WTC11 (cell line): ENCODE results near the gene CRABP2.

Experiments
- EMX1 ChIP-seq: fragments of 250-450 bp; sonication (Bioruptor Pico); IDR thresholded peaks from 2 replicates; pipeline ENCODE4 v1.8.0; 2021; ENCODE audit warnings: mild to moderate bottlenecking
- NR1H2 ChIP-seq: sonication (generic); formaldehyde crosslinking; IDR thresholded peaks from 2 replicates; pipeline ENCODE4 v1.9.0; 2021; ENCODE audit warnings: mild to moderate bottlenecking, moderate library complexity, missing genetic modification reagents
- SMAD3 ChIP-seq: sonication (generic); formaldehyde crosslinking; IDR thresholded peaks from 2 replicates; pipeline ENCODE4 v1.8.0; 2022; ENCODE audit warnings: missing genetic modification reagents, mild to moderate bottlenecking, borderline replicate concordance
- ZNF232 ChIP-seq: sonication (generic); formaldehyde crosslinking; IDR thresholded peaks from 2 replicates; pipeline ENCODE4 v1.8.0; 2022; ENCODE audit warnings: mild to moderate bottlenecking, missing genetic modification reagents
- TF ChIP-seq, protein P1 (sequence below): fragments of 200-600 bp; IDR thresholded peaks from 2 replicates; pipeline ENCODE4 v1.8.0; 2022; ENCODE audit warnings: antibody characterized with exemption
- TF ChIP-seq, protein P2 (sequence below): sonication (generic); formaldehyde crosslinking; IDR thresholded peaks from 2 replicates; pipeline ENCODE4 v1.8.0; 2022; ENCODE audit warnings: mild to moderate bottlenecking, missing genetic modification reagents
- TF ChIP-seq, protein P3 (sequence below): sonication (generic); formaldehyde crosslinking; IDR thresholded peaks from 2 replicates; pipeline ENCODE4 v1.8.1; 2022; ENCODE audit warnings: low read depth, mild to moderate bottlenecking, moderate library complexity, missing genetic modification reagents, borderline replicate concordance
- TF ChIP-seq, protein P4 (sequence below): sonication (generic); formaldehyde crosslinking; IDR thresholded peaks from 2 replicates; pipeline ENCODE4 v1.8.0; 2023; ENCODE audit warnings: missing genetic modification reagents, mild to moderate bottlenecking, borderline replicate concordance
- TF ChIP-seq, protein P5 (sequence below): fragments of 250-450 bp; sonication (Bioruptor Pico); IDR thresholded peaks from 2 replicates; pipeline ENCODE4 v1.9.0; 2021; ENCODE audit warnings: mild to moderate bottlenecking
- TF ChIP-seq, protein P6 (sequence below): sonication (generic); formaldehyde crosslinking; conservative IDR thresholded peaks from 2 replicates; pipeline ENCODE4 v1.8.1; 2022; ENCODE audit warnings: mild to moderate bottlenecking, missing genetic modification reagents
- TF ChIP-seq, protein P7 (sequence below): sonication (generic); formaldehyde crosslinking; IDR thresholded peaks from 2 replicates; pipeline ENCODE4 v1.8.0; 2022; ENCODE audit warnings: mild to moderate bottlenecking, missing genetic modification reagents
- TF ChIP-seq, protein P8 (sequence below): sonication (generic); formaldehyde crosslinking; IDR thresholded peaks from 2 replicates; pipeline ENCODE4 v1.8.1; 2023; ENCODE audit warnings: mild to moderate bottlenecking, missing genetic modification reagents, moderate library complexity

DNA sequence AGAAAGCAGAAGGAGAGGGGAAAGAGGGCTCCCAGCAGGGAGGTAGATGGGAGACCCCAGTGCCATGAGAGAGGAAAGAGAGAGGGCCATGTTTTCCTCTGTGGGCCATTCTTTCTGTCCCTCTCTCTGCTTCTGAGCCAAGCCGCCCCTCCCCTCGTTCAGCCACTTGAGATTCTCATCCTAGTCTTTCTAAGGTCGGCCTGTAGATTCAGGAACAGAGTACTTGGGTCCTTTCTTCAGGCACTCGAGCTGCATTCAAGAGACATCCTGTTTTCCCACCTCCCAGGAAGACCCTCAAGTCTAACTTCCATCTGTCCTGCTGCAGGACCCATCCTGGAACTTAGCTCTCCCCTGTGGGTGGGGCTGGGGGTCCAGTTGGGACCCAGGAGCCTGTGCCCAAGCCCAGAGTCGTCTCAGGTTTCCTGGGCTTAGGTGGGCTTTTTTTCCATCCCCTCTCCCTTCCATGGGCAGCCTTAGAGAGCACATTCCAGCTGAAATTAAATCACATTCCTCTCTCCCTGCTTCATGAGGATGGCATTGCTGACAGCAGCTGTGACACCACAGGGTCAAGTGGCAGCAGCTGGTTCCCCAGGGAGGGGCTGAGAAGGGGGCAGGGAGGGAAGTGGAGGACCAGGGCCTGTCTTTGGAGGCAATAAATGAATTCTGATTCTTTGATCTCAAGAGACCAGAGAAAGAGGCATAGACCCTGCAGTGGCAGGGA lies 41.2 kb downstream of the CRABP2 start:
- TF ChIP-seq NR1H2 (CRISPR knock-in tag) (no peak), SMAD3 (no peak), EMX1 (no peak), ZNF232 (CRISPR knock-in tag) (no peak)
- TF ChIP-seq, protein P1, sequence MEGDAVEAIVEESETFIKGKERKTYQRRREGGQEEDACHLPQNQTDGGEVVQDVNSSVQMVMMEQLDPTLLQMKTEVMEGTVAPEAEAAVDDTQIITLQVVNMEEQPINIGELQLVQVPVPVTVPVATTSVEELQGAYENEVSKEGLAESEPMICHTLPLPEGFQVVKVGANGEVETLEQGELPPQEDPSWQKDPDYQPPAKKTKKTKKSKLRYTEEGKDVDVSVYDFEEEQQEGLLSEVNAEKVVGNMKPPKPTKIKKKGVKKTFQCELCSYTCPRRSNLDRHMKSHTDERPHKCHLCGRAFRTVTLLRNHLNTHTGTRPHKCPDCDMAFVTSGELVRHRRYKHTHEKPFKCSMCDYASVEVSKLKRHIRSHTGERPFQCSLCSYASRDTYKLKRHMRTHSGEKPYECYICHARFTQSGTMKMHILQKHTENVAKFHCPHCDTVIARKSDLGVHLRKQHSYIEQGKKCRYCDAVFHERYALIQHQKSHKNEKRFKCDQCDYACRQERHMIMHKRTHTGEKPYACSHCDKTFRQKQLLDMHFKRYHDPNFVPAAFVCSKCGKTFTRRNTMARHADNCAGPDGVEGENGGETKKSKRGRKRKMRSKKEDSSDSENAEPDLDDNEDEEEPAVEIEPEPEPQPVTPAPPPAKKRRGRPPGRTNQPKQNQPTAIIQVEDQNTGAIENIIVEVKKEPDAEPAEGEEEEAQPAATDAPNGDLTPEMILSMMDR, result no peak
- TF ChIP-seq, protein P2, sequence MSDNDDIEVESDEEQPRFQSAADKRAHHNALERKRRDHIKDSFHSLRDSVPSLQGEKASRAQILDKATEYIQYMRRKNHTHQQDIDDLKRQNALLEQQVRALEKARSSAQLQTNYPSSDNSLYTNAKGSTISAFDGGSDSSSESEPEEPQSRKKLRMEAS (CRISPR knock-in tag), result no peak
- TF ChIP-seq, protein P3, sequence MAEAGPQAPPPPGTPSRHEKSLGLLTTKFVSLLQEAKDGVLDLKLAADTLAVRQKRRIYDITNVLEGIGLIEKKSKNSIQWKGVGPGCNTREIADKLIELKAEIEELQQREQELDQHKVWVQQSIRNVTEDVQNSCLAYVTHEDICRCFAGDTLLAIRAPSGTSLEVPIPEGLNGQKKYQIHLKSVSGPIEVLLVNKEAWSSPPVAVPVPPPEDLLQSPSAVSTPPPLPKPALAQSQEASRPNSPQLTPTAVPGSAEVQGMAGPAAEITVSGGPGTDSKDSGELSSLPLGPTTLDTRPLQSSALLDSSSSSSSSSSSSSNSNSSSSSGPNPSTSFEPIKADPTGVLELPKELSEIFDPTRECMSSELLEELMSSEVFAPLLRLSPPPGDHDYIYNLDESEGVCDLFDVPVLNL (CRISPR knock-in tag), result no peak
- TF ChIP-seq, protein P4, sequence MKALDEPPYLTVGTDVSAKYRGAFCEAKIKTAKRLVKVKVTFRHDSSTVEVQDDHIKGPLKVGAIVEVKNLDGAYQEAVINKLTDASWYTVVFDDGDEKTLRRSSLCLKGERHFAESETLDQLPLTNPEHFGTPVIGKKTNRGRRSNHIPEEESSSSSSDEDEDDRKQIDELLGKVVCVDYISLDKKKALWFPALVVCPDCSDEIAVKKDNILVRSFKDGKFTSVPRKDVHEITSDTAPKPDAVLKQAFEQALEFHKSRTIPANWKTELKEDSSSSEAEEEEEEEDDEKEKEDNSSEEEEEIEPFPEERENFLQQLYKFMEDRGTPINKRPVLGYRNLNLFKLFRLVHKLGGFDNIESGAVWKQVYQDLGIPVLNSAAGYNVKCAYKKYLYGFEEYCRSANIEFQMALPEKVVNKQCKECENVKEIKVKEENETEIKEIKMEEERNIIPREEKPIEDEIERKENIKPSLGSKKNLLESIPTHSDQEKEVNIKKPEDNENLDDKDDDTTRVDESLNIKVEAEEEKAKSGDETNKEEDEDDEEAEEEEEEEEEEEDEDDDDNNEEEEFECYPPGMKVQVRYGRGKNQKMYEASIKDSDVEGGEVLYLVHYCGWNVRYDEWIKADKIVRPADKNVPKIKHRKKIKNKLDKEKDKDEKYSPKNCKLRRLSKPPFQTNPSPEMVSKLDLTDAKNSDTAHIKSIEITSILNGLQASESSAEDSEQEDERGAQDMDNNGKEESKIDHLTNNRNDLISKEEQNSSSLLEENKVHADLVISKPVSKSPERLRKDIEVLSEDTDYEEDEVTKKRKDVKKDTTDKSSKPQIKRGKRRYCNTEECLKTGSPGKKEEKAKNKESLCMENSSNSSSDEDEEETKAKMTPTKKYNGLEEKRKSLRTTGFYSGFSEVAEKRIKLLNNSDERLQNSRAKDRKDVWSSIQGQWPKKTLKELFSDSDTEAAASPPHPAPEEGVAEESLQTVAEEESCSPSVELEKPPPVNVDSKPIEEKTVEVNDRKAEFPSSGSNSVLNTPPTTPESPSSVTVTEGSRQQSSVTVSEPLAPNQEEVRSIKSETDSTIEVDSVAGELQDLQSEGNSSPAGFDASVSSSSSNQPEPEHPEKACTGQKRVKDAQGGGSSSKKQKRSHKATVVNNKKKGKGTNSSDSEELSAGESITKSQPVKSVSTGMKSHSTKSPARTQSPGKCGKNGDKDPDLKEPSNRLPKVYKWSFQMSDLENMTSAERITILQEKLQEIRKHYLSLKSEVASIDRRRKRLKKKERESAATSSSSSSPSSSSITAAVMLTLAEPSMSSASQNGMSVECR, result no peak
- TF ChIP-seq, protein P5, sequence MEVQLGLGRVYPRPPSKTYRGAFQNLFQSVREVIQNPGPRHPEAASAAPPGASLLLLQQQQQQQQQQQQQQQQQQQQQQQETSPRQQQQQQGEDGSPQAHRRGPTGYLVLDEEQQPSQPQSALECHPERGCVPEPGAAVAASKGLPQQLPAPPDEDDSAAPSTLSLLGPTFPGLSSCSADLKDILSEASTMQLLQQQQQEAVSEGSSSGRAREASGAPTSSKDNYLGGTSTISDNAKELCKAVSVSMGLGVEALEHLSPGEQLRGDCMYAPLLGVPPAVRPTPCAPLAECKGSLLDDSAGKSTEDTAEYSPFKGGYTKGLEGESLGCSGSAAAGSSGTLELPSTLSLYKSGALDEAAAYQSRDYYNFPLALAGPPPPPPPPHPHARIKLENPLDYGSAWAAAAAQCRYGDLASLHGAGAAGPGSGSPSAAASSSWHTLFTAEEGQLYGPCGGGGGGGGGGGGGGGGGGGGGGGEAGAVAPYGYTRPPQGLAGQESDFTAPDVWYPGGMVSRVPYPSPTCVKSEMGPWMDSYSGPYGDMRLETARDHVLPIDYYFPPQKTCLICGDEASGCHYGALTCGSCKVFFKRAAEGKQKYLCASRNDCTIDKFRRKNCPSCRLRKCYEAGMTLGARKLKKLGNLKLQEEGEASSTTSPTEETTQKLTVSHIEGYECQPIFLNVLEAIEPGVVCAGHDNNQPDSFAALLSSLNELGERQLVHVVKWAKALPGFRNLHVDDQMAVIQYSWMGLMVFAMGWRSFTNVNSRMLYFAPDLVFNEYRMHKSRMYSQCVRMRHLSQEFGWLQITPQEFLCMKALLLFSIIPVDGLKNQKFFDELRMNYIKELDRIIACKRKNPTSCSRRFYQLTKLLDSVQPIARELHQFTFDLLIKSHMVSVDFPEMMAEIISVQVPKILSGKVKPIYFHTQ (CRISPR knock-in tag), result no peak
- TF ChIP-seq, protein P6, sequence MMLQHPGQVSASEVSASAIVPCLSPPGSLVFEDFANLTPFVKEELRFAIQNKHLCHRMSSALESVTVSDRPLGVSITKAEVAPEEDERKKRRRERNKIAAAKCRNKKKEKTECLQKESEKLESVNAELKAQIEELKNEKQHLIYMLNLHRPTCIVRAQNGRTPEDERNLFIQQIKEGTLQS (CRISPR knock-in tag), result no peak
- TF ChIP-seq, protein P7, sequence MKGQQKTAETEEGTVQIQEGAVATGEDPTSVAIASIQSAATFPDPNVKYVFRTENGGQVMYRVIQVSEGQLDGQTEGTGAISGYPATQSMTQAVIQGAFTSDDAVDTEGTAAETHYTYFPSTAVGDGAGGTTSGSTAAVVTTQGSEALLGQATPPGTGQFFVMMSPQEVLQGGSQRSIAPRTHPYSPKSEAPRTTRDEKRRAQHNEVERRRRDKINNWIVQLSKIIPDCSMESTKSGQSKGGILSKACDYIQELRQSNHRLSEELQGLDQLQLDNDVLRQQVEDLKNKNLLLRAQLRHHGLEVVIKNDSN, result no peak
- TF ChIP-seq, protein P8, sequence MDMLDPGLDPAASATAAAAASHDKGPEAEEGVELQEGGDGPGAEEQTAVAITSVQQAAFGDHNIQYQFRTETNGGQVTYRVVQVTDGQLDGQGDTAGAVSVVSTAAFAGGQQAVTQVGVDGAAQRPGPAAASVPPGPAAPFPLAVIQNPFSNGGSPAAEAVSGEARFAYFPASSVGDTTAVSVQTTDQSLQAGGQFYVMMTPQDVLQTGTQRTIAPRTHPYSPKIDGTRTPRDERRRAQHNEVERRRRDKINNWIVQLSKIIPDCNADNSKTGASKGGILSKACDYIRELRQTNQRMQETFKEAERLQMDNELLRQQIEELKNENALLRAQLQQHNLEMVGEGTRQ (CRISPR knock-in tag), result no peak
